Hepatocyte (in vitro differentiated cells): ENCODE data around the gene CRYAA.

Experiments used
- CTCF ChIP-seq: fragments of 200-600 bp; sonication (generic); IDR thresholded peaks from 2 replicates; pipeline ENCODE4 v1.5.1; 2016; ENCODE audit warnings: antibody characterized with exemption, mild to moderate bottlenecking; ENCODE audit not compliant: poor library complexity
- EZH2 ChIP-seq: fragments of 200-600 bp; sonication (generic); IDR thresholded peaks from 2 replicates; pipeline ENCODE4 v1.6.1; 2016; ENCODE audit warnings: antibody characterized with exemption, mild to moderate bottlenecking, borderline replicate concordance

GRCh38 chr21:43206231-43207042 is 37.6 kb downstream of the CRYAA start:
- TF ChIP-seq CTCF (no peak), EZH2 (no peak)
